Neural progenitor cell (in vitro differentiated cells): ENCODE results near the gene RLBP1. TPM values are rescaled to one million over a fixed set of nuclear protein-coding genes. Genes with fewer than 3 reads are reported as not detected.

ENCODE experiments used
- DNase-seq: peaks from one replicate; pipeline ENCODE4 v3.0.0-alpha.2; 2016; ENCODE audit warnings: low spot score
- H2AFZ ChIP-seq: fragments of 200-600 bp; sonication (generic); replicated peaks from 2 replicates; pipeline ENCODE4 v1.6.1; 2016; ENCODE audit warnings: antibody characterized with exemption
- H3F3A ChIP-seq: fragments of 200-600 bp; sonication (generic); 2 replicates; pipeline ENCODE4 v1.6.1; 2016; ENCODE audit warnings: antibody characterized with exemption, low read depth
- H3K27ac ChIP-seq: fragments of 200-600 bp; sonication (generic); 2 replicates; pipeline ENCODE4 v1.5.1; 2016; ENCODE audit warnings: mild to moderate bottlenecking
- H3K27me3 ChIP-seq: fragments of 200-600 bp; sonication (generic); 2 replicates; pipeline ENCODE4 v1.6.1; 2016; ENCODE audit warnings: mild to moderate bottlenecking, moderate library complexity
- H3K36me3 ChIP-seq: fragments of 200-600 bp; sonication (generic); 2 replicates; pipeline ENCODE4 v1.5.1; 2016
- H3K4me1 ChIP-seq: fragments of 200-600 bp; sonication (generic); 2 replicates; pipeline ENCODE4 v1.6.1; 2016; ENCODE audit warnings: mixed run types
- H3K4me2 ChIP-seq: fragments of 200-600 bp; sonication (generic); 2 replicates; pipeline ENCODE4 v1.6.1; 2016
- H3K4me3 ChIP-seq: fragments of 200-600 bp; sonication (generic); 2 replicates; pipeline ENCODE4 v1.5.1; 2016
- H3K79me2 ChIP-seq: fragments of 200-600 bp; sonication (generic); 2 replicates; pipeline ENCODE4 v1.6.1; 2016; ENCODE audit warnings: low read depth
- H3K9ac ChIP-seq: fragments of 200-600 bp; sonication (generic); 2 replicates; pipeline ENCODE4 v1.6.1; 2016
- H3K9me3 ChIP-seq: fragments of 200-600 bp; sonication (generic); 2 replicates; pipeline ENCODE4 v1.5.1; 2016; ENCODE audit warnings: low read depth
- H4K20me1 ChIP-seq: fragments of 200-600 bp; sonication (generic); 2 replicates; pipeline ENCODE4 v1.6.1; 2016; ENCODE audit warnings: low read depth
- H3K27ac Mint-ChIP-seq: 3 replicates; pipeline ENCODE4 v1.8.0; 2021; ENCODE audit warnings: mixed read lengths
- H3K27me3 Mint-ChIP-seq: 2 replicates; pipeline ENCODE4 v1.8.0; 2022; ENCODE audit warnings: low read depth, mild to moderate bottlenecking, inconsistent platforms, moderate library complexity, mixed read lengths; ENCODE audit not compliant: insufficient read depth
- H3K36me3 Mint-ChIP-seq: 3 replicates; pipeline ENCODE4 v1.8.0; 2021; ENCODE audit warnings: mixed read lengths
- H3K4me1 Mint-ChIP-seq: 3 replicates; pipeline ENCODE4 v1.8.0; 2021; ENCODE audit warnings: mixed read lengths
- H3K4me3 Mint-ChIP-seq: 3 replicates; pipeline ENCODE4 v1.8.0; 2021; ENCODE audit warnings: mild to moderate bottlenecking, moderate library complexity, mixed read lengths
- H3K9me3 Mint-ChIP-seq: 3 replicates; pipeline ENCODE4 v1.8.0; 2020; ENCODE audit warnings: mixed read lengths
- CTCF ChIP-seq: fragments of 200-600 bp; sonication (generic); IDR thresholded peaks from 2 replicates; pipeline ENCODE4 v1.5.1; 2017; ENCODE audit warnings: antibody characterized with exemption, mild to moderate bottlenecking
- EZH2 ChIP-seq: fragments of 200-600 bp; sonication (generic); IDR thresholded peaks from 2 replicates; pipeline ENCODE4 v1.6.1; 2017; ENCODE audit warnings: antibody characterized with exemption, mild to moderate bottlenecking, moderate library complexity
- EZH2phosphoT487 ChIP-seq: fragments of 200-600 bp; sonication (generic); IDR thresholded peaks from 2 replicates; pipeline ENCODE4 v1.6.1; 2017; ENCODE audit warnings: antibody characterized with exemption
- total RNA-seq: library from RNA; depleted of rRNA; stranded (reverse); fragments of >200 nt; gene quantifications from 2 replicates; pipeline ENCODE4 v1.2.3, GENCODE V29; 2015; ENCODE audit warnings: low replicate concordance

Gene RLBP1
- total RNA-seq, 1 donor from 2014 or later, result 2.6 TPM

GRCh38 chr15:89227425-89227824 lies 6.0 kb upstream of the RLBP1 start:
- Mint-ChIP-seq H3K4me3 (no peak overlapping the region), H3K9me3 (no peaks in the 10 kb centered on the region), H3K27ac (no peak overlapping the region), H3K36me3 (no peaks in the 10 kb centered on the region), H3K27me3 (peaks cover 4% of the 10 kb centered on the region), H3K4me1 (peaks cover 10% of the 10 kb centered on the region)
- Histone ChIP-seq H2AFZ (peak overlapping the region; percentile 81), H3K4me2 (no peak overlapping the region), H3K36me3 (no peaks in the 10 kb centered on the region), H4K20me1 (no peaks in the 10 kb centered on the region), H3K9ac (no peak overlapping the region), H3K4me3 (no peak overlapping the region), H3K79me2 (no peaks in the 10 kb centered on the region), H3K9me3 (no peaks in the 10 kb centered on the region), H3K27me3 (no peaks in the 10 kb centered on the region), H3F3A (peaks cover 1% of the 10 kb centered on the region), H3K4me1 (peaks cover 16% of the 10 kb centered on the region), H3K27ac (no peak overlapping the region)
- TF ChIP-seq EZH2phosphoT487, result no peak
- no peak for TF ChIP-seq EZH2
- TF ChIP-seq CTCF, result no peak
- DNase-seq, result peak; percentile 21

DNA sequence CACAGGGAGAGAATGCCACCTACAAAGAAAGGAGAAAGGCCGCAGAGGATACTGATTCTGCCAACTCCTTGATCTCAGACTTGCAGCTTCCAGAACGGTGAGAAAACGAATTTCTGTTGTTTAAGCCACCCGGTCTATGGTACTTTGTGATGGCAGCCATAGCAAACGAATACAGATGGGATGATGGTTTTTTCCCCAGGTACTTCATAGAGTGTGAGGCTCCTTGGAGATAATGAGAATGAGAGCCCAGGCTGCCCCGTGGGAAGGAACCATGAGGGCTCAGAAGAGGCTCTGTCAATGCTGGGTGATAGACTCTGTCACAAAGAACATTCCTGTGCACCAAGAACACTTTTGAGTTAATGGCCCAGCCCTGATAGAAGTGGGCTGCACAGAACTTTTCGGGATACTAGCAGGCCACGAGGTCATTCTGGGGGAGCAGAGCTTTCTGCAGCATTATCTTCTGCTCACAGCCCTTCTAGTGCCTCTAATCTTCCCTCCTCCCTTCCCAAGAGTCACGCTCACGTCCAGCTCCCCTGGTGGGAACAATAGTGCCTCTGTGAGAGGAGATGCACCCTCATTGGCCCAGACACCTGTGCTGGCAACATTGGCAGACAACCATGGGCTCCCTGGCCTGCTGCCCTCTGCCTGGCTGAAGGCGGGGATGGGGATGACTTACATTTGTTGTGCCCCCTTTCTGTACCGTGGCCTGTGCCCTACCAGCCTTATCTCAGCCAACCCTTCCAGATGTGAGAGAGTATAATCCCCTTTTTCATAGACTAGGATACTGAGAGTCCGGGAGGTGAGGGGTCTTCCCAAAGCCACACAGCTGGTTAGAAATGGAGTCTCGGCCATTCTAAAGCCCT lies 5.2 kb upstream of the RLBP1 start:
- H3K4me3 Mint-ChIP-seq, result no peak overlapping the region
- Histone ChIP-seq H3K4me2 (no peak overlapping the region), H3K79me2 (no peaks in the 10 kb centered on the region), H3K9me3 (no peaks in the 10 kb centered on the region), H3K36me3 (no peaks in the 10 kb centered on the region), H2AFZ (peak overlapping the region; percentile 81), H3F3A (peaks cover 9% of the 10 kb centered on the region), H3K9ac (no peak overlapping the region), H4K20me1 (no peaks in the 10 kb centered on the region), H3K27me3 (no peaks in the 10 kb centered on the region), H3K27ac (no peak overlapping the region), H3K4me1 (peaks cover 24% of the 10 kb centered on the region), H3K4me3 (no peak overlapping the region)
- H3K9me3 Mint-ChIP-seq, result no peaks in the 10 kb centered on the region
- H3K4me1 Mint-ChIP-seq, result peaks cover 17% of the 10 kb centered on the region
- H3K27ac Mint-ChIP-seq, result no peak overlapping the region
- TF ChIP-seq CTCF, result no peak
- TF ChIP-seq EZH2phosphoT487, result no peak
- TF ChIP-seq EZH2, result no peak
- peaks cover 2% of the 10 kb centered on the region for H3K27me3 Mint-ChIP-seq
- no peaks in the 10 kb centered on the region for H3K36me3 Mint-ChIP-seq
- no peak for DNase-seq

DNA sequence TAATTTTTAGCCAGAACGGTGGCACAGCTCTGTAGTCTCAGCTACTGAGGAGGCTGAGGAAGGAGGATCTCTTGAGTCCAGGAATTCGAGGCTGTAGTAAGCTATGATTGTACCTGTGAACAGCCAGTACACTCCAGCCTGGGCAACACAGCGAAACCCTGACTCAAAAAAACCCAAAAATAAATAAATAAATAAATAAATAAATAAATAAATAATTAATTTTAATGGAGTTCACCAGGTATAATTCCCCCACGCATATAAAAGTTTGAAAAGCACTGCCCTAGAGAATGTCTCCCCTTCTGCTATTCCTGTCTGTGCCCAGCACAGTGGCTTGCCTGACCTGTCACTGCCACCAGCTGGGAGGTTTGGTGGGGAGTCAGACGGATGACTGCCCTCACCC lies 4.2 kb upstream of the RLBP1 start:
- H3K79me2 ChIP-seq, result no peaks in the 10 kb centered on the region
- no peaks in the 10 kb centered on the region for H3K36me3 ChIP-seq
- Mint-ChIP-seq H3K4me1 (peaks cover 20% of the 10 kb centered on the region), H3K9me3 (no peaks in the 10 kb centered on the region), H3K27ac (no peak overlapping the region), H3K4me3 (no peak overlapping the region), H3K36me3 (no peaks in the 10 kb centered on the region), H3K27me3 (peaks cover 2% of the 10 kb centered on the region)
- H3K27me3 ChIP-seq, result no peaks in the 10 kb centered on the region
- no peak overlapping the region for H3K4me3 ChIP-seq
- no peaks in the 10 kb centered on the region for H4K20me1 ChIP-seq
- H3K4me1 ChIP-seq, result peaks cover 32% of the 10 kb centered on the region
- H3F3A ChIP-seq, result peaks cover 14% of the 10 kb centered on the region
- no peak overlapping the region for H3K4me2 ChIP-seq
- H3K9ac ChIP-seq, result no peak overlapping the region
- no peak for TF ChIP-seq CTCF
- no peak for TF ChIP-seq EZH2phosphoT487
- TF ChIP-seq EZH2, result no peak
- DNase-seq, result no peak
- no peak overlapping the region for H3K27ac ChIP-seq
- no peaks in the 10 kb centered on the region for H3K9me3 ChIP-seq
- H2AFZ ChIP-seq, result no peak overlapping the region
